ACHN (cell line): ENCODE results near the gene OTUD3.
"Not testable (repeated sequence)": the region's sequence is repeated elsewhere in the genome, so short reads cannot be mapped to it uniquely, and the experiment has no call there.

Experiments
- DNase-seq: peaks from one replicate; pipeline ENCODE4 v3.0.0-alpha.2; 2015
- in situ Hi-C: cut with HindIII; loops from 2 replicates; pipeline ENCODE4 v1.10.0; 2017; ENCODE audit warnings: low sequenced_read_pairs, low pct_ligation_motif_present, low pct_unique_long_range_greater_than_20kb

OTUD3 gene

GRCh38 chr1:19866029-19866428, 16.2 kb upstream of the OTUD3 start:
- no peak for DNase-seq
- in situ Hi-C loops, result no loop called here

GRCh38 chr1:19866758-19867157, 15.4 kb upstream of the OTUD3 start:
- no peak for DNase-seq
- in situ Hi-C loops, result no loop called here

GRCh38 chr1:19868575-19868974, 13.6 kb upstream of the OTUD3 start:
- in situ Hi-C loops, DNase-seq: not testable (repeated sequence)

- in situ Hi-C loops, DNase-seq: not testable (repeated sequence)
Measured at GRCh38 chr1:19869453-19869852, 12.7 kb upstream of the OTUD3 start.

- in situ Hi-C loops, result no loop called here
- DNase-seq, result no peak
Measured at GRCh38 chr1:19869929-19870328, 12.3 kb upstream of the OTUD3 start.

- DNase-seq, result no peak
- in situ Hi-C loops, result no loop called here
Measured at GRCh38 chr1:19872190-19872589, 10.0 kb upstream of the OTUD3 start.

- in situ Hi-C loops, result no loop called here
- DNase-seq, result no peak
Measured at GRCh38 chr1:19877181-19877750, 4.9 kb upstream of the OTUD3 start.

- peak; percentile 51 for DNase-seq
- in situ Hi-C loops, result no loop called here
Measured at GRCh38 chr1:19877821-19878636, 4.2 kb upstream of the OTUD3 start.

GRCh38 chr1:19878637-19878985, 3.6 kb upstream of the OTUD3 start:
- in situ Hi-C loops, result no loop called here
- no peak for DNase-seq

GRCh38 chr1:19879227-19879626, 3.0 kb upstream of the OTUD3 start:
- in situ Hi-C loops, result no loop called here
- no peak for DNase-seq

- no peak for DNase-seq
- in situ Hi-C loops, result no loop called here
Measured at GRCh38 chr1:19879661-19880060, 2.5 kb upstream of the OTUD3 start.

GRCh38 chr1:19880841-19881240, 1.4 kb upstream of the OTUD3 start:
- DNase-seq, in situ Hi-C loops: not testable (repeated sequence)

- in situ Hi-C loops, result no loop called here
- DNase-seq, result no peak
Measured at GRCh38 chr1:19884312-19884711, 2.1 kb downstream of the OTUD3 start.

GRCh38 chr1:19885821-19886220, 3.6 kb downstream of the OTUD3 start:
- in situ Hi-C loops, result no loop called here
- DNase-seq, result no peak

- no peak for DNase-seq
- in situ Hi-C loops, result no loop called here
Measured at GRCh38 chr1:19888112-19888511, 5.9 kb downstream of the OTUD3 start.

GRCh38 chr1:19889656-19890055, 7.5 kb downstream of the OTUD3 start:
- no peak for DNase-seq
- in situ Hi-C loops, result no loop called here

- in situ Hi-C loops, result no loop called here
- no peak for DNase-seq
Measured at GRCh38 chr1:19892129-19892528, 9.9 kb downstream of the OTUD3 start.

GRCh38 chr1:19892628-19893168, 10.5 kb downstream of the OTUD3 start:
- in situ Hi-C loops, result no loop called here
- no peak for DNase-seq

GRCh38 chr1:19893687-19894086, 11.5 kb downstream of the OTUD3 start:
- DNase-seq, result no peak
- in situ Hi-C loops, result no loop called here

- no peak for DNase-seq
- in situ Hi-C loops, result no loop called here
Measured at GRCh38 chr1:19894218-19894617, 12.0 kb downstream of the OTUD3 start.
